Epithelial cell of proximal tubule (primary cell): ENCODE data around the gene CDC25C. TPM values are rescaled to one million over a fixed set of nuclear protein-coding genes. Genes with fewer than 3 reads are reported as not detected.
A peak's percentile ranks its signal among the peaks of the same experiment; 100 is the strongest.
"Not testable (repeated sequence)": the region's sequence is repeated elsewhere in the genome, so short reads cannot be mapped to it uniquely, and the experiment has no call there.

Source experiments
- DNase-seq: peaks from one replicate; pipeline ENCODE4 v3.0.0-alpha.2; 2011; ENCODE audit warnings: low read depth
- H3K4me3 ChIP-seq: 2 replicates; pipeline ENCODE4 v1.5.1; 2011; ENCODE audit warnings: low read depth, mild to moderate bottlenecking, low read length
- total RNA-seq: library from RNA; depleted of rRNA; stranded (reverse); fragments of >200 nt; gene quantifications from 2 replicates; pipeline ENCODE4 v1.2.3, GENCODE V29; 2015
- TF ChIP-seq, protein P1 (sequence below): conservative IDR thresholded peaks from 2 replicates; pipeline ENCODE4 v1.5.1; 2012; ENCODE audit warnings: low read depth, mild to moderate bottlenecking, low read length

Gene CDC25C
- total RNA-seq, 1 donor from 2014 or later, result 14.2 TPM

DNA sequence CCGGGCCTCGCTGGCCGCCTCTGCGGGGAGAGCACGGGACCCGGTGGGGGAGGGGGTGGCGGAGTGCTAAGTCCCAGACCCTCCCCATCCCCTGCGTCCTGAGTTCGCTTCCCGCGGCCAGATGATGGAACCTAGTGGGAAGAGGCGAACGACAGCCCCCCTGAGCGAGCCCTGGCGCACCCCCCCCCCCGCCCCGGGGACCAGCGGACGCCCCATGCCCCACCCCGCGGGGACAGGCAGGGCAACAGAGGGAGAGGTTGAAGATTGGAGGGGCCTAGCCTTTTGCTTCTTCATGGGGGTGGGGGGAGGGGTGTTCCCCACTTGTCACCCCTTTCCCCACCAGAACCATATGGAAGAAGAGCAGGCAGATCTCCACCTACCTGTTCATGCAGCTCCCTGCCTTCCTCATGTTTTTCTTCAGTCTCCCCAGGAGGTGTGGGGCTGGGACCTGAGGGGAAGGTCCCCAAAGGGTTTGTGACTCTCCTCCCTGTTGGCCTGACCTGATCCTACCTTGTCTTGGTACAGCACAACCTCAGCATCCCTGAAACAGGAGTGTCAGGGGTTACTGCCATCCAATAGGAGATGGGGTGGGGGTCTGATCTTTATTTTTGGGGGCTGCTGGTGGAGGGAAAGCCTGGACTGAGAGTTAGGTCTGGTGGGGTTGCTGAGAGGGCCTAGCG lies 6.9 kb upstream of the CDC25C start:
- TF ChIP-seq, protein P1, sequence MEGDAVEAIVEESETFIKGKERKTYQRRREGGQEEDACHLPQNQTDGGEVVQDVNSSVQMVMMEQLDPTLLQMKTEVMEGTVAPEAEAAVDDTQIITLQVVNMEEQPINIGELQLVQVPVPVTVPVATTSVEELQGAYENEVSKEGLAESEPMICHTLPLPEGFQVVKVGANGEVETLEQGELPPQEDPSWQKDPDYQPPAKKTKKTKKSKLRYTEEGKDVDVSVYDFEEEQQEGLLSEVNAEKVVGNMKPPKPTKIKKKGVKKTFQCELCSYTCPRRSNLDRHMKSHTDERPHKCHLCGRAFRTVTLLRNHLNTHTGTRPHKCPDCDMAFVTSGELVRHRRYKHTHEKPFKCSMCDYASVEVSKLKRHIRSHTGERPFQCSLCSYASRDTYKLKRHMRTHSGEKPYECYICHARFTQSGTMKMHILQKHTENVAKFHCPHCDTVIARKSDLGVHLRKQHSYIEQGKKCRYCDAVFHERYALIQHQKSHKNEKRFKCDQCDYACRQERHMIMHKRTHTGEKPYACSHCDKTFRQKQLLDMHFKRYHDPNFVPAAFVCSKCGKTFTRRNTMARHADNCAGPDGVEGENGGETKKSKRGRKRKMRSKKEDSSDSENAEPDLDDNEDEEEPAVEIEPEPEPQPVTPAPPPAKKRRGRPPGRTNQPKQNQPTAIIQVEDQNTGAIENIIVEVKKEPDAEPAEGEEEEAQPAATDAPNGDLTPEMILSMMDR, result no peak
- H3K4me3 ChIP-seq, result peak overlapping the region; percentile 88
- no peak for DNase-seq

DNA sequence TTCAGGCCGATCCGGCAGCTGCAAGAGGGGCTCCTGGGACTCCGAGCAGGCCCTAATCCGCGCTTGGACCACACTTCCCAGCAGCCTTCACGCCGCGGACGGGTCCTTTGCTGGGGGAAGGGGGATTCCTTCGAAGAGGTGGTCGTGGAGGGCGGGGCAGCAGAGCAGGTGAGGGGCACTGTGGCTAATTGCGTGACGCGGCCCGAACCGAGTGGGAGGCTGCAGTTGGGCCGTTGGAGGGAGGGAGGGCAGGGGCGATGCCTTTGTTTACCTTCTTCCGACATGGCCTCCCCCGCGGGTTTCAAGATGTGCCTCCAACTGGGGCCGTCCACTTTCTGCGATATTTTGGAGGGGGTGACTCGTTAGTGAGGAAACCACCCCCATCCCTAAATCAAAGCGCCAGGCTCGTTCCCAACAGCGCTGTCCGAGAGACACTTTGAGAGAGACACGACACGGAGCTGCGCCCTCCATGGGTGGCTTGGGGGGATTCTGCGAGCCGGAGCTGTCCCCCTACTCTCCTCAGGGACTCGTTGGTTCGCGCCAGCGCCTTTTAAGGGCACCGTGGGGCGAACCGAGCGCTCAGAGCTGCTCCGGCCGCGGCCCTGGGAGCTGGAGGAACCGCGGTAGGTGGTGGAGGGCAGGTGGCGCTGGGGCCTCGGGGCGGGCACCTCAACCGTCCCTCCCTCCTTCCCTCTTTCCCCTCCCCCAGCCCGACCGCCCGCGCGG lies 6.2 kb upstream of the CDC25C start, which contains the start of gene FAM53C:
Gene FAM53C (plus strand): TSS at position 582 of the 726 bp plus-strand sequence. CDS start 3,070 bp downstream, outside the sequence.
- H3K4me3 ChIP-seq, result peak within 1 kb of the TSS; percentile 88
- TF ChIP-seq, protein P1, result no peak
- peak; percentile 69 for DNase-seq

DNA sequence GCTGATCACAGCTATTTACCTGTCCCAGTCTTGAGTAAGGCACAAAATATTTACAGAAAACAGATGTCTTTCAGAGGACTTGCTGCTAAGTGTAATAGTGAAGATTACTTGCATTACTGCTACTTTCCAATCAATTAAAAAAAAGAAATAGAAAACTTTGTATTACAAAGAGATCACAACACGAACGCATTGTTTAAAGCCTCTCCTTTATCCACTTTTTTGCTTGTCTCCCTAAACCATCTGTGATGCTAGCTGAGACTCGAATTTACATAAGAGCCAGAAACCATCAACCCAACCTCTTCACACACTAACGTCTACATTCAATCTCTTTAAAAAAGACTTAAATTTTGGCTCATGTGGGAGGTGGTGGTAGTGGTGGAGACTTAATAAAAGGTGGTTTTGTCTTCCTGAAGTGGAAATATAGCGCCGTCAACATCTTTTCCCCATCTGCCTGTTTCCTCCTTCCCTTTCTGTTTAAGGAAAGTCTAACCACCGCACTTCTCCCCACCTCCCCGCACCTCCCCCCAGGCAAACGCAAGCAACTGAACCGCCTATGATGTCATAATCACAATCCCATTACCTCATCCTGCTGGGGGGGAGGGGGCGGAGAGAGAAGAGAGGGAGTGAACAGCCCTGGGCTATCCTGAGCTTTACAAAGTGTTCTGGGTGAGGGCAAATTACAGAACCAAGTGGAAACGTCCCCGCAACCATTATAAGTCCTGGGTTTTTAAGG lies 5.5 kb upstream of the CDC25C start:
- peak overlapping the region; percentile 88 for H3K4me3 ChIP-seq
- TF ChIP-seq, protein P1, result no peak
- DNase-seq, result no peak

DNA sequence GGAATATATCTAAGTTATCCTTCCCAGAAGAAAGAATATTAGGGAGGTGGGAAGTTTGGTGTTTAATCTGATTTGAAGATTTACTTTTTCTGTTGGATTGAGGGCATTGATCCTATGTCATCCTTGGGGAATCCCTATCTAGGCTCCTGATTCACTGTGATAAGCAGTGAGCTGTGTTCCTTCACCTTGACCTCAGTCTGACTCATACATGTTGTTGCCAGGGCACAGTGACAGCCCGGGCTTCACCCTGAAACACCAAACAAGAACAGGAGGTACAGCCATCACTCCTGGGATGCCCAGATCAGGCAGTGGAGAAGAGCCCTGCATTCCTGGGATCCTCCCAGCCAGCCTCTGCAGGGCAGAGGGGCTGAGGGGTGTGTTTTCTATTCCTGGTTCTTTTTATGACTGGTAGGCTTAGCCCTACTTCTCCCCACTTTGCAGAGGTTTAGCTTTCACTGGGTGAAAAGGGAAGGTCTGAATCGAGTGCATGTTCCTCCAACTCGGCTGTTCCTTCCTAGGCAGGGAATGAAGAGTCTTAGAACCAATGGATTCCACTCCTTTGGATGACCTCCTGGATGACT lies 3.4 kb upstream of the CDC25C start:
- no peak overlapping the region for H3K4me3 ChIP-seq
- TF ChIP-seq, protein P1, result no peak
- DNase-seq, result no peak

DNA sequence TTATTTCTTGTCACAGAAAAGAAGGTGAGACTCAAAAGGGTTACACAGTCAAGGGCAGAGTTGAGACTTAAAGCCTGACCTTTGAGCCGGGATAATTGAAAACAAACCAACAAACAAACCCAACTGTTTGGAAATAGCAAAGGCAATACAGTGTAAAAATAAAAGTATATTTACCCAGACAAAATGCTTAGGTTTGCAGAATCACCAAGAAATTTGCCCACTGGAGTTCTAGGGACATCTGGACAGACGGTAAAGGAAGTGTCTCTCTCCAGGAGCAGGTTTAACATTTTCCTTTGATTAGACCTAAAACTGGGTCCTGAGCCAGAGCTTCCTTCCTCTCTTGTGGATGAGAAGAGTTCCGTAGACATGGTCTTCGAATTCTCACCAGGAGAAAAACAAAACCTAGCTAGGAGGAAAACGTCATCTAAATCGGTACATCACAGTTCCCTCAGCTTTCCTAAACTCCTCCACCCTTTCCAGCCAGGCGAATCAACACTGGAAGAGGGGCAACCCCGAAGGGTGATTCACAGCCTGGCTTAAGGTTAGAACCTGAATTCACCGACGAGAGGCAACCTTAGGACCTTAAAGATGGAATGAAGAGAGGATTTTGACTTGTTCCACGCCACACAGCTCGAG lies 673 bp downstream of the CDC25C start:
- TF ChIP-seq, protein P1, result no peak
- DNase-seq, result no peak
- H3K4me3 ChIP-seq, result peak overlapping the region; percentile 82

DNA sequence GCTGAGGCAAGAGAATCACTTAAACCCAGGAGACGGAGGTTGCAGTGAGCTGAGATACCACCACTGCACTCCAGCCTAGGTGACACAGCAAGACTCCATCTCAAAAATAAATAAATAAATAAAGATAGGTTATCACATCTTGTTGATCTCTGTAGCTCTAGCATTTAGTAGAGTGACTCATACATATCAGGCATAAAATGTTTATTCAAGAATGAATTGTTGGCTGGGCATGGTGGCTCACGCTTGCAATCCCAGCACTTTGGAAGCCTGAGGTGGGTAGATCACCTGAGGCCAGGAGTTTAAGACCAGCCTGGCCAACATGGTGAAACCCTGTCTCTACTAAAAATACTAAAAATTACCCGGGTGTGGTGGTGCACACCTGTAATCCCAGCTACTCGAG lies 13.4 kb downstream of the CDC25C start:
- not testable (repeated sequence) for DNase-seq, H3K4me3 ChIP-seq
